OCI-LY7 (cell line): Measurements from ENCODE around the gene FAM163B. TPM values are rescaled to one million over a fixed set of nuclear protein-coding genes. Genes with fewer than 3 reads are reported as not detected.
A peak's percentile ranks its signal among the peaks of the same experiment; 100 is the strongest.

Experiments used
- BruUV-seq: library from RNA; stranded (reverse); fragments of 400-500 nt; replicated peaks from 2 replicates; lab custom pipeline; 2021; lab: Mats Ljungman, UMichigan
- CTCF ChIA-PET: fragments of 300-600 bp; sonication (Branson Sonifier 250); formaldehyde crosslinking; loops from one replicate; lab custom pipeline; 2022; ENCODE audit warnings: antibody characterized with exemption; ENCODE audit not compliant: unreplicated experiment; lab: Charles Lee
- POLR2A ChIA-PET: fragments of 300-600 bp; sonication (Branson Sonifier 250); formaldehyde crosslinking; loops from one replicate; lab custom pipeline; 2022; ENCODE audit warnings: antibody characterized with exemption; lab: Charles Lee
- DNase-seq: peaks from one replicate; pipeline ENCODE4 v3.0.0-alpha.2; 2015; ENCODE audit warnings: low spot score
- H2AFZ ChIP-seq: fragments of 200-600 bp; sonication (generic), shearing (Covaris generic); 2 replicates; pipeline ENCODE4 v1.6.1; 2014; ENCODE audit warnings: mild to moderate bottlenecking, antibody characterized with exemption, low read length, moderate library complexity
- H3K27ac ChIP-seq: fragments of 200-600 bp; sonication (generic); 2 replicates; pipeline ENCODE4 v1.5.1; 2014; ENCODE audit warnings: mixed run types, low read depth, mild to moderate bottlenecking, moderate library complexity, low read length, inconsistent platforms; ENCODE audit not compliant: poor library complexity, severe bottlenecking
- H3K36me3 ChIP-seq: fragments of 200-600 bp; sonication (generic); 2 replicates; pipeline ENCODE4 v1.6.1; 2014; ENCODE audit warnings: mild to moderate bottlenecking, antibody characterized with exemption, low read length, moderate library complexity, mixed read lengths; ENCODE audit not compliant: insufficient read depth
- H3K4me1 ChIP-seq: fragments of 200-600 bp; sonication (generic); 2 replicates; pipeline ENCODE4 v1.5.1; 2014; ENCODE audit warnings: mild to moderate bottlenecking, low read length; ENCODE audit not compliant: insufficient read depth, poor library complexity, severe bottlenecking
- H3K4me2 ChIP-seq: fragments of 200-600 bp; sonication (generic); 2 replicates; pipeline ENCODE4 v1.6.1; 2014; ENCODE audit warnings: mild to moderate bottlenecking, low read length
- H3K4me3 ChIP-seq: fragments of 200-600 bp; sonication (generic); 2 replicates; pipeline ENCODE4 v1.5.1; 2014; ENCODE audit warnings: mild to moderate bottlenecking, low read depth, low read length; ENCODE audit not compliant: poor library complexity, severe bottlenecking
- H3K79me2 ChIP-seq: fragments of 200-600 bp; sonication (generic); 2 replicates; pipeline ENCODE4 v1.6.1; 2016; ENCODE audit warnings: low read depth, mild to moderate bottlenecking, low read length, moderate library complexity, mixed read lengths; ENCODE audit not compliant: insufficient read depth
- H3K9me2 ChIP-seq: fragments of 200-600 bp; sonication (generic); 2 replicates; pipeline ENCODE4 v1.6.1; 2016; ENCODE audit warnings: mild to moderate bottlenecking, low read length, mixed read lengths; ENCODE audit not compliant: insufficient read depth
- H3K9me3 ChIP-seq: fragments of 200-600 bp; sonication (generic); 2 replicates; pipeline ENCODE4 v1.6.1; 2014; ENCODE audit warnings: mild to moderate bottlenecking, mixed run types, low read length, mixed read lengths
- H4K20me1 ChIP-seq: fragments of 200-600 bp; sonication (generic); 2 replicates; pipeline ENCODE4 v1.6.1; 2014; ENCODE audit warnings: mild to moderate bottlenecking, antibody characterized with exemption, low read length, moderate library complexity, mixed read lengths; ENCODE audit not compliant: insufficient read depth
- EZH2phosphoT487 ChIP-seq: fragments of 200-600 bp; sonication (generic); IDR thresholded peaks from 2 replicates; pipeline ENCODE4 v1.6.1; 2018; ENCODE audit warnings: low read depth, borderline replicate concordance, mild to moderate bottlenecking, mixed run types, antibody characterized with exemption, low read length, moderate library complexity, mixed read lengths
- intact Hi-C: fragments of 100-400 bp; cut with micrococcal nuclease; formaldehyde crosslinking; loops from one replicate; pipeline ENCODE4 v1.10.0; 2022; ENCODE audit not compliant: unreplicated experiment
- total RNA-seq, 2 experiments: library from RNA; depleted of rRNA in 1 of 2; stranded (reverse); fragments of >200 nt in 1 of 2; shearing (Covaris generic) in 1 of 2; gene quantifications; 2 replicates each; pipeline ENCODE4 v1.2.3, GENCODE V29; 2014 to 2022
- TF ChIP-seq, protein P1 (sequence below): fragments of 200-600 bp; sonication (generic); conservative IDR thresholded peaks from 2 replicates; pipeline ENCODE4 v1.5.1; 2014; ENCODE audit warnings: mild to moderate bottlenecking, antibody characterized with exemption, low read length, moderate library complexity, mixed read lengths

FAM163B gene
- total RNA-seq, 2 experiments from 2014 or later: 2.6 to 7.8 TPM

DNA sequence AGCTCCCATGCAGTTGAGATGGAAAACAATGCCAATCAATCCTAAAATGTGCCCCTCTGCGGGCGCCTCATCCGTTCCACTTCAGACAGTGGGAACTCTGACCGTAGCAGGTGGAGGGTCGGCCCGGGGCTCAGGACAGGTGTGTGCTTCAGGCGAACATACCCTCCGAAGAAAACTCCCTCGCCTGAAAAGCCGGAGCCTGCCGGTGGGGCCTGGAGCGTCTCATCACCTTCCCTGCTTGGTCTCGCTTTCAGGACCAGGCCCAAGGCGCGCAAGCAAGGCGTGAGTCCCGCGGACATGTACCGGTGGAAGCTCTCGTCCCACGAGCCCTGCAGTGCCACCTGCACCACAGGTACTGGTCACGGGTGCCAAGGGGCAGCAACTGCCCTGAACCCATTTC is 48.2 kb downstream of the FAM163B start:
- Histone ChIP-seq H3K9me3 (no peaks in the 10 kb centered on the region), H3K4me2 (no peak overlapping the region), H3K79me2 (no peaks in the 10 kb centered on the region), H2AFZ (no peak overlapping the region), H3K27ac (no peak overlapping the region), H3K4me3 (no peak overlapping the region), H4K20me1 (no peaks in the 10 kb centered on the region), H3K9me2 (no peaks in the 10 kb centered on the region), H3K4me1 (peaks cover 41% of the 10 kb centered on the region), H3K36me3 (no peaks in the 10 kb centered on the region)
- DNase-seq: no peak
- intact Hi-C loops: no loop called here
- ChIA-PET CTCF (no interaction called here), POLR2A (no interaction called here)
- no TSS peak for BruUV-seq
- TF ChIP-seq, protein P1, sequence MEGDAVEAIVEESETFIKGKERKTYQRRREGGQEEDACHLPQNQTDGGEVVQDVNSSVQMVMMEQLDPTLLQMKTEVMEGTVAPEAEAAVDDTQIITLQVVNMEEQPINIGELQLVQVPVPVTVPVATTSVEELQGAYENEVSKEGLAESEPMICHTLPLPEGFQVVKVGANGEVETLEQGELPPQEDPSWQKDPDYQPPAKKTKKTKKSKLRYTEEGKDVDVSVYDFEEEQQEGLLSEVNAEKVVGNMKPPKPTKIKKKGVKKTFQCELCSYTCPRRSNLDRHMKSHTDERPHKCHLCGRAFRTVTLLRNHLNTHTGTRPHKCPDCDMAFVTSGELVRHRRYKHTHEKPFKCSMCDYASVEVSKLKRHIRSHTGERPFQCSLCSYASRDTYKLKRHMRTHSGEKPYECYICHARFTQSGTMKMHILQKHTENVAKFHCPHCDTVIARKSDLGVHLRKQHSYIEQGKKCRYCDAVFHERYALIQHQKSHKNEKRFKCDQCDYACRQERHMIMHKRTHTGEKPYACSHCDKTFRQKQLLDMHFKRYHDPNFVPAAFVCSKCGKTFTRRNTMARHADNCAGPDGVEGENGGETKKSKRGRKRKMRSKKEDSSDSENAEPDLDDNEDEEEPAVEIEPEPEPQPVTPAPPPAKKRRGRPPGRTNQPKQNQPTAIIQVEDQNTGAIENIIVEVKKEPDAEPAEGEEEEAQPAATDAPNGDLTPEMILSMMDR: no peak
- TF ChIP-seq EZH2phosphoT487: no peak

DNA sequence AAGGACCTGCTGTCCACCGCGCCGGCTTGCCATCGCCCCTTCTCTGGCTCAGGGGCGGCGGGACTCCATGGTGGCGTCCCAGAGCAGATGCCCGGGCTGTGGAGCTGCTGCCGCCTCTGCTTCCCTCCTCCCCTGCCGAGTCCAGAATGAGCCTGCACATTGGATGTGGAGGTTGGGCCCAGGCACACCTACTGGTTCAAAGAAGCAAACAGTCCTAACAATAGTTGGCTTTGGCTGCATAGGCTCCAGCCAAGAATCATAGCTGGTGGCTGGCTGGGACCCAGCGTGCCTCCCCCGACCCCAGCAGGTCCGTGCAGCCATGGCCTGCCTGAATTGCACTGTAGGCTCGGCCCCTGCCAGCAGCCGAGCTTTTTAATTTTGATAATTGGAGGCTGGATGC is 48.9 kb downstream of the FAM163B start:
- H3K4me3 ChIP-seq: no peak overlapping the region
- H3K27ac ChIP-seq: no peak overlapping the region
- H3K4me1 ChIP-seq: peaks cover 43% of the 10 kb centered on the region
- no peak for DNase-seq
- ChIA-PET CTCF (no interaction called here), POLR2A (no interaction called here)
- BruUV-seq: no TSS peak
- no peaks in the 10 kb centered on the region for H3K36me3 ChIP-seq
- intact Hi-C loops: no loop called here
- no peaks in the 10 kb centered on the region for H3K9me3 ChIP-seq
- H3K79me2 ChIP-seq: no peaks in the 10 kb centered on the region
- no peak overlapping the region for H2AFZ ChIP-seq
- no peak overlapping the region for H3K4me2 ChIP-seq
- no peaks in the 10 kb centered on the region for H3K9me2 ChIP-seq
- TF ChIP-seq, protein P1: no peak
- TF ChIP-seq EZH2phosphoT487: no peak
- H4K20me1 ChIP-seq: no peaks in the 10 kb centered on the region

DNA sequence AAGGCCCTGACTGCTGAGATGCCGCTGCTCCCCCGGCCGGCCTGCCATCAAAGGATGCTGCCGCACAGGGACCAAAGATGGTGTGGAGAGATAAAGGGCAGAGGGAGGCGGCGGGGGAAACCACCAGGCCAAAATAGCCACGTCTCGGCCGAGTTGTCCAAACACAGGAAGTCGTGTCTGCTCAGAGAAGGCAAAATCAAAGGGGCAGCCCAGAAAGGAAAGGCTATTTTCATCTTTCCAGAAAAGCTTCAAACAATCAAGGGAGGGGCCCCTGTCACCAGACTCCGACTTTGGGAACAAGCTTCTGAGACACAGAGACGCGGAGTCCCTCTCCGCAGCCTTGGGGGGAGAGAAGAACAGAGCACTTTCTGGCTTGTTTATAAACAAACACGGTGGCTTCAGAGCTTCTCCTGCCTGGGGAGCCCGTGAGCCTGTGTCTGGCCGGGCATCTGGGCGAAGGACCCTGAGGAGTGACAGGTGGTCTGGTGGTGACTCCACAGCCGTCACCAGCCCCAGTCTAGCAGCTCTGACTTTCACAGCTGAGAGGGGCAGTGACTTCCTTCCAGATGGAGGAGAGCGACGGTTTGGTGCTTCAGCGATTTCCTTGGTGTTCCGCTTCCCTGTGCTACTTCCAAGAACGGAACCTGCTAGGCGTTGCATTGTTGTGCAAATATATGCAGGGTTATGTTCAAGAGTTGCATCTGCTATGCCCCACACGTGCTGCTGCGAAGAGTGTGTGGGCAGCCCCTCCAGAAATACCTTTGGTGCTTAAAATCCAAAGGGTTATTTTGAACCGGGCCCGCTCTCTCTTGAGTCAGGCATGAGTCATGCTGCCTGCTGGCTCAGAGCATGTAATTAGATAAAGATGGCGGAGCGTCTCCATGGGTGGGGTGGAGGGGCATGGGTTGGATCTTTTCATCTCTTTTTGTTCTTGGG is 50.7 kb downstream of the FAM163B start:
- Histone ChIP-seq H3K4me2 (peak overlapping the region; percentile 65), H3K4me1 (peaks cover 42% of the 10 kb centered on the region), H3K27ac (peak overlapping the region; percentile 70), H2AFZ (peak overlapping the region; percentile 65; the same call in 1 of the 2 replicates), H4K20me1 (no peaks in the 10 kb centered on the region), H3K9me3 (no peaks in the 10 kb centered on the region), H3K4me3 (peak overlapping the region; percentile 36), H3K9me2 (no peaks in the 10 kb centered on the region), H3K36me3 (no peaks in the 10 kb centered on the region), H3K79me2 (no peaks in the 10 kb centered on the region)
- CTCF ChIA-PET: no interaction called here
- intact Hi-C loops: no loop called here
- TF ChIP-seq EZH2phosphoT487: no peak
- TF ChIP-seq, protein P1: 0 out of 2 replicates have a peak, but pooled peaks have one; percentile 10
- POLR2A ChIA-PET: interaction anchor here (1.3 kb wide), 1 partner anchor 145 kb away, joined by 3 read pairs; no protein-coding TSS in a partner anchor
- no TSS peak for BruUV-seq
- peak; percentile 72 for DNase-seq
